ENCODE results near the gene RASEF. TPM values are rescaled to one million over a fixed set of nuclear protein-coding genes. Genes with fewer than 3 reads are reported as not detected.
"Not testable (repeated sequence)": the region's sequence is repeated elsewhere in the genome, so short reads cannot be mapped to it uniquely, and the experiment has no call there.

RASEF gene
- not detected for polyA plus RNA-seq (ENCODE audit: low read depth in 6 of 6)

DNA sequence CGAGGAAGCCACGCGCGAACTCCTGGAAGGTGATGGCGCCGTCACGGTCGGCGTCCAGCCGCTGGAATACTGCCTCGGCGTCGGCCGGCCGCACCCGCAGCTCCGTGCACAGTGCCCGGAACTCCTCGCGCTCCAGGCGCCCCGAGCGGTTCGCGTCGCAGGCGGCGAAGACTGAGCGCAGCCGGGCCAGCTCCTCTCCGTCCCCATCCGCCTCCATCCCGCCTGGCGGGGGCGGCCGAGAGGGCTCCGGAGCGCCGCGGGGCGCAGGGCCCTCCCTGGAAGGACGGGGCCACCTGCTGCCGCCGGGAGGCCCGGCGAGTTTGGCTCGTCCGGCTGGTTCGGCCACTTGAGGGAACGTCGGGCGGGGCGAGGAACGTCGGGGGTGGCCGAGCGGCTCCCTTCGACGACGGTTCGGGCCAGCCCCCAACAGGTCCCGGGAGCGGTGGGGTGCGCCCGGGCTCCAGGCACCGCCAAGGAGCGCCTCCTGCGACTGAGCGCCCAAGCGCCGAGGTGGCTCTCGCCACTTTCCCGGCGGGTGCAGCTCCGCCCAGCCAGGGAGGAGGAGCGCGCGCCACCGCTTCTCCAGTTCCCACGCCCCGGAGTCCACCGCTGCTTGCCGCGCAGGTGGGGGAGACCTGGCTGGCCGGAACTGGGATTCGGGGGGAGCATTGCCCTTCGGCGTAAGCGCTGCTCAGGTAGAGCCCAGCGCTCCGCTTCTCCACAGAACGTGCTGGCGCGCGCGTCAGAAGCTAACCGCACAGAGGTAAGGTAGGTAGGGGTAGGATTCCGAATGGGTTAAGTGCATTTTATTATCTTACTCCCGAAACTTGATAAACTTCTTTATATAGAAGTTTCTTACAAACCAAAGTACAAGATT is at the start of gene RASEF:
TSS of gene RASEF (minus strand) at position 492 of the 877 bp plus-strand sequence. CDS start at position 217, 275 bp downstream.
- Mint-ChIP-seq H3K36me3 (no peaks in the 10 kb centered on the region), H3K27me3 (peaks cover 50 to 75% (median 68%) of the 10 kb centered on the region in 3 donors), H3K9me3 (peaks cover 0 to 7% (median 0%) of the 10 kb centered on the region in 7 donors), H3K27ac (no peak within 1 kb of the TSS), H3K4me3 (peak within 1 kb of the TSS in 2 of 8 donors; percentile 40 to 57), H3K4me1 (peaks cover 4 to 5% (median 4%) of the 10 kb centered on the region in 3 donors)
- no peak for ATAC-seq (ENCODE audit: low read depth in 2 of 2)
- DNase-seq = no peak

DNA sequence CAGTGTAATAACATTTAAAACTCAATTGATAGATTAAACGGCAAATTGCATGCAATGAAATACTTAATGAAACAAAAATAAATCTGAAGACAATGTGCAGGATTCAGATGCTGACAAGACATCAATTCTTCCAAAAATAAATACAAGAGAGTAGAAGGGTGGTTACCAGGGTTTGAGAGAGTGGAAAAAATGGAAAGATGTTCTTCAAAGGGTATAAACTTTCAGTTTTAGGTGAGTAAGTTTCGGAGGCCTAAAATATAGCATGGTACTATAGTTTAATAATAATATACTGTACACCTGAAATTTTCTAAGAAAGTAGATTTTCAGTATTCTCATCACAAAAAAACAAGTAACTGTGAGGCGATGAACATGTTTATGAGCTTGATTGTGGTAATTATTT is 48.2 kb upstream of the RASEF start:
- H3K27me3 Mint-ChIP-seq = no peaks in the 10 kb centered on the region
- no peak overlapping the region for H3K27ac Mint-ChIP-seq
- H3K4me1 Mint-ChIP-seq = no peaks in the 10 kb centered on the region
- peaks cover 8 to 12% of the 10 kb centered on the region in 2 donors for H3K36me3 Mint-ChIP-seq
- peaks cover 5 to 34% (median 23%) of the 10 kb centered on the region in 7 donors for H3K9me3 Mint-ChIP-seq
- no peak for DNase-seq
- no peak for ATAC-seq (ENCODE audit: low read depth in 2 of 2)
- H3K4me3 Mint-ChIP-seq = no peak overlapping the region

DNA sequence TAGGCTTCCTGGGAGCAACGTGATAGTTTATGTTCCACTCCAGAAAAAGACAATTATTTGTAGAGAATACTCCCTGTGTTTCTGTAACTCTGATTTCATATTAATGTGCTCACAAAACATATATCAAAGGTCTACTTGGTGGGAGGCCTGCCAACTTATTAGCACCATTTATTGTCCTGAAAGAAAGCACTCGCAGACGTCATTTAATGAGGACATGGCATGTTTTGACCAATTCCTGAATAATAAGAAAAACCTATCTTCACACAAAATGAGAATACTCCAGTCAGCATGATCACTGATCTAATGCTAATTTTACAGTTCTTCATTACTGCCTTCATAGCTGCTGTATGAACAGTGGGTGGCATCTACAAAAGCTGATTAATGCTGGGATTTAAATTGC is 46.4 kb upstream of the RASEF start:
- Mint-ChIP-seq H3K27ac (no peak overlapping the region), H3K9me3 (peaks cover 4 to 22% (median 13%) of the 10 kb centered on the region in 7 donors), H3K4me3 (no peak overlapping the region), H3K36me3 (peaks cover 5 to 9% of the 10 kb centered on the region in 2 donors), H3K4me1 (no peaks in the 10 kb centered on the region), H3K27me3 (peaks cover 0 to 4% (median 0%) of the 10 kb centered on the region in 3 donors)
- no peak for DNase-seq
- ATAC-seq (ENCODE audit: low read depth in 2 of 2) = no peak

GRCh38 chr9:83108208-83108607 is 45.3 kb upstream of the RASEF start:
- peaks cover 0 to 1% of the 10 kb centered on the region in 2 donors for H3K36me3 Mint-ChIP-seq
- no peak overlapping the region for H3K4me3 Mint-ChIP-seq
- H3K27ac Mint-ChIP-seq = no peak overlapping the region
- ATAC-seq (ENCODE audit: low read depth in 2 of 2) (no peak), DNase-seq (no peak)
- H3K9me3 Mint-ChIP-seq = peaks cover 0 to 11% (median 3%) of the 10 kb centered on the region in 7 donors
- H3K4me1 Mint-ChIP-seq = no peaks in the 10 kb centered on the region
- H3K27me3 Mint-ChIP-seq = peaks cover 0 to 4% (median 0%) of the 10 kb centered on the region in 3 donors

DNA sequence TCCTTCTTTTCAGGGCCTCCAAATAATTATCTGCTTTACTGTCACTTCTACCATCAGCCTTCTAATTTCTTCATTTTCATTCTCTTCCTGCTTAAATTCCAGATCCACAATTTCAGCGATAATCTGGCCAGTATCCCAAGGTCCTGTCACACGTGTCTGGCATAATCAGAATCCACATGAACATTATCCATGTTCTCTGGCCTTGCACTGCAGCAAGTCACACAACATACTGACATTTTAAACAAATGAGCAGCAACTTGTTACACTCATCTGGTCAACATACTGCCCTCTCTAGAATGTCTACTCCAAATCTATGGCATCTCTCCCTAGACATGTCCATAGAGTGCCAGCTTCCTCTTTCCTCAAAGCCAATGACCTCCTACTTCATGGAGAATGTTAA is 43.8 kb upstream of the RASEF start:
- no peaks in the 10 kb centered on the region for H3K36me3 Mint-ChIP-seq
- no peaks in the 10 kb centered on the region for H3K4me1 Mint-ChIP-seq
- no peak overlapping the region for H3K27ac Mint-ChIP-seq
- ATAC-seq (ENCODE audit: low read depth in 2 of 2) (no peak), DNase-seq (no peak)
- H3K27me3 Mint-ChIP-seq = peaks cover 0 to 4% (median 0%) of the 10 kb centered on the region in 3 donors
- peaks cover 0 to 5% (median 0%) of the 10 kb centered on the region in 7 donors for H3K9me3 Mint-ChIP-seq
- no peak overlapping the region for H3K4me3 Mint-ChIP-seq

DNA sequence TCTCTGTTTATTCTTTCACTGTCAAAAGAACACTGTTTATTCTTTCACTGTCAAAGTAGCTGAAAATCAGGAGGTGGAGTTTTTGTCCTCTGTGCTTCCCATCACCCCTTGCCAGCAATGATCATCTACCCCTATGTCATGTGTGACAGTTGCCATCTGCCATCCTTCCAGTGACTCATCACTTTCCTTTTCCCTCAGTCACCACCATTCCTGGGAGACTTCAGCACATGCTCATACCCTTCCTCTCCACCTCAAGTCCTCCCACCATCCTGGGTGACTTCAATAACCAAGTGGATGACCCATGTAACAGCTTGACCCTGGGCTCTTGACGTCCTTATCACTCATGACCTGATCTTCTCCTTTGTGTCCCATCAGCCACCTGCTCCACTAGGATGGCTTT is 43.3 kb upstream of the RASEF start:
- H3K9me3 Mint-ChIP-seq = peaks cover 0 to 5% (median 0%) of the 10 kb centered on the region in 7 donors
- DNase-seq = no peak

DNA sequence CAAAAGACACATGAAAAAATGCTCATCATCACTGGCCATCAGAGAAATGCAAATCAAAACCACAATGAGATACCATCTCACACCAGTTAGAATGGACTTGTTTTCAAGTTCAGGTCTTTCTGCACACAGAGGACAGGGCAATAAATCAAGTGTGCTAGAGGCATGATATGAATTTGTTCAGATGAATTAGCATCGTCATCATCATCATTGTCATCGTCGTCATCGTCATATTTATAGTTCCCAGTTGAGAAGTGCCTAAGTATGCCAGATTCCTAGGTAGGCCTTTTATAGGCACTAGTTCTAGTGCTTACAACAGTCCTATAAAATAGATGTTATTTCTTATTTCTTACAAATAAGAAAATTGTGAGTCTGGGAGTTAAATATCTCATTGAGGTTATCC is 34.7 kb upstream of the RASEF start:
- Mint-ChIP-seq H3K4me1 (no peaks in the 10 kb centered on the region), H3K27me3 (no peaks in the 10 kb centered on the region), H3K9me3 (peaks cover 0 to 10% (median 3%) of the 10 kb centered on the region in 7 donors), H3K36me3 (no peaks in the 10 kb centered on the region), H3K4me3 (no peak overlapping the region), H3K27ac (no peak overlapping the region)
- DNase-seq = no peak
- no peak for ATAC-seq (ENCODE audit: low read depth in 2 of 2)

More for the DNA sequence above, 43.3 kb upstream of the RASEF start:
- Mint-ChIP-seq H3K27me3 (peaks cover 0 to 4% (median 0%) of the 10 kb centered on the region in 3 donors), H3K36me3 (no peaks in the 10 kb centered on the region), H3K4me3 (no peak overlapping the region), H3K27ac (no peak overlapping the region), H3K4me1 (no peaks in the 10 kb centered on the region)
- ATAC-seq (ENCODE audit: low read depth in 2 of 2) = no peak

GRCh38 chr9:83093311-83093710 is 30.4 kb upstream of the RASEF start:
- H3K4me1 Mint-ChIP-seq; H3K27ac Mint-ChIP-seq; ATAC-seq (ENCODE audit: low read depth in 2 of 2); H3K36me3 Mint-ChIP-seq; H3K4me3 Mint-ChIP-seq; DNase-seq; H3K27me3 Mint-ChIP-seq: not testable (repeated sequence)
- peaks cover 0 to 16% (median 8%) of the 10 kb centered on the region in 7 donors for H3K9me3 Mint-ChIP-seq

DNA sequence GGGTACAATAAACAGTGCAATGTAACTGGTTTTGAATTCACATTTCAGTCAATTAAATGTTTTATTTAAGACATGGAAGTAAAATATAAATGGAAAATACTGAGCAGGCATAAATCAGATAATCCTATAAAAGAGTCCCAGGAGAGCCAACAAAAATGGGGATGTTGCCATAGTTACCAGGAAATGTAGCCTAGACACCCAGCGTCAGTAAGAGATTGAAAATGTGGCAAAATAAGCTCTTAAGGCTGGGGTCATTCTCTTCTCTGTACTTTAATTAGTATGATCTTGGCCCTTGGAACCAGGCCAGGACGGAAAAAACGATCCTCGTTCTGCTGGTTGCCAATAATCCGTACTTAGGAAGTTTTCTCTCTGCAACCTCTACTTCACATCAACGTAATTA is 18.9 kb upstream of the RASEF start:
- H3K36me3 Mint-ChIP-seq = no peaks in the 10 kb centered on the region
- H3K4me3 Mint-ChIP-seq = no peak overlapping the region
- DNase-seq (no peak), ATAC-seq (ENCODE audit: low read depth in 2 of 2) (no peak)
- H3K9me3 Mint-ChIP-seq = peaks cover 0 to 2% (median 0%) of the 10 kb centered on the region in 7 donors
- no peak overlapping the region for H3K27ac Mint-ChIP-seq
- peaks cover 0 to 9% (median 0%) of the 10 kb centered on the region in 3 donors for H3K27me3 Mint-ChIP-seq
- H3K4me1 Mint-ChIP-seq = no peaks in the 10 kb centered on the region

DNA sequence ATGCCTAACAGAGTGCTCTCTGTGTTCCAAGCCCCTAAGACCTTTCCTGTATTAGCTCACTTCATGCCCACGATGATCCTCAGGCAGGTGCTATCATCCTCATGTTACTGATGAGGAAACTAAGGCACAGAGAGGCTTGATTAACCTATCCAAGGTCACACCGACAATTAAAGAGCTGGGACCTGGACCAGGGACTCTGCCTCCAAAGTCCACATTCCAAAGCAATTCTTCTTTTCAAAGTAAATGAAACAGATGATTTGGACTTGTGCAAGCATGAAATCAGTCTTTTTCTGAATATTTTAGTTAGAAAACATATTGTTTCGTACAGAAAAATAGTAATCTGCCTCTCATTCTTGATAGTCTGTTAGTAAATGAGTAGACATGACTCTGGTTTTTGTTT is 18.1 kb upstream of the RASEF start:
- DNase-seq = no peak
- ATAC-seq (ENCODE audit: low read depth in 2 of 2) = no peak
- Mint-ChIP-seq H3K9me3 (no peaks in the 10 kb centered on the region), H3K4me3 (no peak overlapping the region), H3K27ac (no peak overlapping the region), H3K27me3 (peaks cover 0 to 9% (median 0%) of the 10 kb centered on the region in 3 donors), H3K36me3 (no peaks in the 10 kb centered on the region), H3K4me1 (no peaks in the 10 kb centered on the region)

GRCh38 chr9:83075932-83076331 is 13.0 kb upstream of the RASEF start:
- not testable (repeated sequence) for ATAC-seq (ENCODE audit: low read depth in 2 of 2)

DNA sequence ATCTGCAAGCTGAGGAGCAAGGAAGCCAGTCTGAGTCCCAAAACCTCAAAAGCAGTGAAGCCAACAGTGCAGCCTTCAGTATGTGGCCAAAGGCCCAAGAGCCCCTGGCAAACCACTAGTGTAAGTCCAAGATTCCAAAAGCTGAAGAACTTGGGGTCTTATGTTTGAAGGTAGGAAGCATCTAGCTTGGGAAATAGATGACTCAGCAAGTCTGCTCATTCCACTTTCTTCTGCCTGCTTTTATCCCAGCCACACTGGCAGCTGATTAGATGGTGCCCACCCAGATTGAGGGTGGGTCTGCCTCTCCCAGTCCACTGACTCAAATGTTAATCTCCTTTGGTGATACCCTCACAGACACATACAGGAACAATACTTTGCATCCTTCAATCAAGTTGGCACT is 9.6 kb upstream of the RASEF start:
- H3K27ac Mint-ChIP-seq; H3K9me3 Mint-ChIP-seq; H3K4me3 Mint-ChIP-seq; DNase-seq; H3K36me3 Mint-ChIP-seq; H3K4me1 Mint-ChIP-seq; ATAC-seq (ENCODE audit: low read depth in 2 of 2): not testable (repeated sequence)
- peaks cover 8 to 21% (median 14%) of the 10 kb centered on the region in 3 donors for H3K27me3 Mint-ChIP-seq

More at GRCh38 chr9:83075932-83076331, 13.0 kb upstream of the RASEF start:
- not testable (repeated sequence) for H3K4me1 Mint-ChIP-seq, H3K27ac Mint-ChIP-seq, DNase-seq, H3K36me3 Mint-ChIP-seq, H3K4me3 Mint-ChIP-seq, H3K9me3 Mint-ChIP-seq
- peaks cover 8 to 24% (median 12%) of the 10 kb centered on the region in 3 donors for H3K27me3 Mint-ChIP-seq

- H3K36me3 Mint-ChIP-seq = no peaks in the 10 kb centered on the region
- H3K27me3 Mint-ChIP-seq = peaks cover 13 to 21% (median 14%) of the 10 kb centered on the region in 3 donors
- ATAC-seq (ENCODE audit: low read depth in 2 of 2) = no peak
- DNase-seq = no peak
- no peaks in the 10 kb centered on the region for H3K4me1 Mint-ChIP-seq
- H3K4me3 Mint-ChIP-seq = no peak overlapping the region
- H3K9me3 Mint-ChIP-seq = peaks cover 0 to 4% (median 0%) of the 10 kb centered on the region in 7 donors
- no peak overlapping the region for H3K27ac Mint-ChIP-seq
These were observed 8.7 kb upstream of the RASEF start for GRCh38 chr9:83071626-83072025.

GRCh38 chr9:83070261-83070660 is 7.3 kb upstream of the RASEF start:
- no peaks in the 10 kb centered on the region for H3K36me3 Mint-ChIP-seq
- no peak overlapping the region for H3K4me3 Mint-ChIP-seq
- DNase-seq (no peak), ATAC-seq (ENCODE audit: low read depth in 2 of 2) (no peak)
- peaks cover 0 to 5% (median 0%) of the 10 kb centered on the region in 7 donors for H3K9me3 Mint-ChIP-seq
- H3K27ac Mint-ChIP-seq = no peak overlapping the region
- no peaks in the 10 kb centered on the region for H3K4me1 Mint-ChIP-seq
- H3K27me3 Mint-ChIP-seq = peaks cover 26 to 29% (median 27%) of the 10 kb centered on the region in 3 donors
